Tibial nerve (tissue), 4 donors: ENCODE data around the gene C1QL4. TPM values are rescaled to one million over a fixed set of nuclear protein-coding genes. Genes with fewer than 3 reads are reported as not detected.
A peak's percentile ranks its signal among the peaks of the same experiment; 100 is the strongest.

Experiments used
- DNase-seq, 2 donors: peaks; one replicate each; pipeline ENCODE4 v3.0.0-alpha.2; 2019; ENCODE audit warnings: low spot score in 2 of 2
- H3K27ac ChIP-seq, 4 donors: fragments of 200-600 bp; sonication (generic) in 3 of 4; one replicate each; pipeline ENCODE4 v1.5.1; 2017 to 2019; ENCODE audit warnings: mild to moderate bottlenecking in 1 of 4
- H3K27me3 ChIP-seq, 2 donors: fragments of 200-600 bp; sonication (generic) in 1 of 2; one replicate each; pipeline versions ENCODE4 v1.5.1 to v1.6.0; 2017 to 2019
- H3K36me3 ChIP-seq, 3 donors: fragments of 200-600 bp; sonication (generic); one replicate each; pipeline ENCODE4 v1.5.1; 2018 to 2019
- H3K4me1 ChIP-seq, 4 donors: fragments of 200-600 bp; sonication (generic) in 3 of 4; one replicate each; pipeline ENCODE4 v1.5.1; 2017 to 2019
- H3K4me3 ChIP-seq, 4 donors: fragments of 200-600 bp; sonication (generic) in 3 of 4; one replicate each; pipeline ENCODE4 v1.5.1; 2017 to 2019; ENCODE audit warnings: mild to moderate bottlenecking in 1 of 4, moderate library complexity in 1 of 4
- H3K9me3 ChIP-seq, 4 donors: fragments of 200-600 bp; sonication (generic) in 3 of 4; one replicate each; pipeline ENCODE4 v1.5.1; 2017 to 2019
- EP300 ChIP-seq, 2 donors: sonication (generic); formaldehyde crosslinking; IDR thresholded peaks; one replicate each; pipeline ENCODE4 v1.6.1; 2017; ENCODE audit warnings: antibody characterized with exemption in 2 of 2, mild to moderate bottlenecking in 1 of 2
- POLR2A ChIP-seq, 2 donors: fragments of 450-650 bp; IDR thresholded peaks; one replicate each; pipeline ENCODE4 v1.6.1; 2017; ENCODE audit warnings: antibody characterized with exemption in 2 of 2, mild to moderate bottlenecking in 2 of 2, moderate library complexity in 2 of 2
- WGBS, 2 donors: methylation state at CpG; one replicate each; pipeline ENCODE4 v1.1.5; 2018; 5-methylcytosine and 5-hydroxymethylcytosine counted together
- total RNA-seq, 4 donors: library from RNA; depleted of rRNA; stranded (reverse); fragments of >200 nt; gene quantifications; one replicate each; pipeline ENCODE4 v1.1.0, GENCODE V29; 2016
- TF ChIP-seq, protein P1 (sequence below), 5 experiments: fragments of 200-600 bp in 3 of 5; fragments of 450-650 bp in 2 of 5; sonication (generic) in 3 of 5; IDR thresholded peaks; one replicate each; pipeline ENCODE4 v1.5.1; 2016 to 2019; ENCODE audit warnings: antibody characterized with exemption in 5 of 5, mild to moderate bottlenecking in 3 of 5, moderate library complexity in 2 of 5

The C1QL4 gene
- total RNA-seq, 4 donors from 2014 or later = not detected

GRCh38 chr12:49358483-49359141, 21.6 kb upstream of the C1QL4 start:
- no peaks in the 10 kb centered on the region for H3K36me3 ChIP-seq
- no peak overlapping the region for H3K27ac ChIP-seq
- H3K4me3 ChIP-seq = no peak overlapping the region
- 16 to 17% methylated on average over 7 of the region's 7 CpGs for WGBS, 2 donors
- peak in 1 of 2 donors; percentile 66 for DNase-seq
- H3K9me3 ChIP-seq = no peaks in the 10 kb centered on the region
- no peak for TF ChIP-seq POLR2A (IDR thresholded peaks at IDR 0.05)
- TF ChIP-seq, protein P1, sequence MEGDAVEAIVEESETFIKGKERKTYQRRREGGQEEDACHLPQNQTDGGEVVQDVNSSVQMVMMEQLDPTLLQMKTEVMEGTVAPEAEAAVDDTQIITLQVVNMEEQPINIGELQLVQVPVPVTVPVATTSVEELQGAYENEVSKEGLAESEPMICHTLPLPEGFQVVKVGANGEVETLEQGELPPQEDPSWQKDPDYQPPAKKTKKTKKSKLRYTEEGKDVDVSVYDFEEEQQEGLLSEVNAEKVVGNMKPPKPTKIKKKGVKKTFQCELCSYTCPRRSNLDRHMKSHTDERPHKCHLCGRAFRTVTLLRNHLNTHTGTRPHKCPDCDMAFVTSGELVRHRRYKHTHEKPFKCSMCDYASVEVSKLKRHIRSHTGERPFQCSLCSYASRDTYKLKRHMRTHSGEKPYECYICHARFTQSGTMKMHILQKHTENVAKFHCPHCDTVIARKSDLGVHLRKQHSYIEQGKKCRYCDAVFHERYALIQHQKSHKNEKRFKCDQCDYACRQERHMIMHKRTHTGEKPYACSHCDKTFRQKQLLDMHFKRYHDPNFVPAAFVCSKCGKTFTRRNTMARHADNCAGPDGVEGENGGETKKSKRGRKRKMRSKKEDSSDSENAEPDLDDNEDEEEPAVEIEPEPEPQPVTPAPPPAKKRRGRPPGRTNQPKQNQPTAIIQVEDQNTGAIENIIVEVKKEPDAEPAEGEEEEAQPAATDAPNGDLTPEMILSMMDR (IDR thresholded peaks at IDR 0.05) = peak; percentile 51 to 77 (median 65)
- H3K27me3 ChIP-seq = peaks cover 0 to 13% of the 10 kb centered on the region in 2 donors
- H3K4me1 ChIP-seq = peaks cover 0 to 8% (median 2%) of the 10 kb centered on the region in 4 donors

DNA sequence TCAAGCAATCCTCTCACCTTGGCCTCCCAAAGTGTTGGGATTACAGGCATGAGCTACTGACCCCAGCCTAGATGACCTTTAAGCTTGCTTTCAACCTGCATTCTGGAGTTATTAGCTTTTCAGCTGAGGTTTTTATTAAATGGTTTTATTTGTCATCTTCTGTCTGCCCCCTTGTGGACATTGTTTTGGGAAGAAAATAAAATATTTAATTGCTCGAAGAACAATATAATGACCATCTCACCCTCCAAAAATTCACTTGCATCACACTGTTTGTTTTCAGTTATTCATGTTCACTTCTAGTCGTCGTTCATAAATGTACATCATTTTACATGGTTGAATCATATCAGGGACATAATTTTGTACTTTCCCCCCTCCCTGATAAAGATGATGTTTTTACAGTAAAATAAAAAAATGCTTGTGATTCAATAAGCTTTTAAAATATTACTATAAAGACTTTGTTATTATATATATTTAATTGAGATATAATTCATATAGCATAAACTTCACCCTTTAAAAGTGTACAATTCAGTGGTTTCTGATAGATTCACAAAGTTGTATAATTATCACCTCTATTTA, 20.2 kb upstream of the C1QL4 start:
- WGBS, 2 donors = 2 to 4% methylated on average over 3 of the region's 3 CpGs
- peaks cover 0 to 27% of the 10 kb centered on the region in 2 donors for H3K27me3 ChIP-seq

GRCh38 chr12:49355913-49356312, 18.9 kb upstream of the C1QL4 start:
- Histone ChIP-seq H3K4me1 (peaks cover 0 to 8% (median 2%) of the 10 kb centered on the region in 4 donors), H3K36me3 (no peaks in the 10 kb centered on the region), H3K27ac (no peak overlapping the region), H3K4me3 (no peak overlapping the region), H3K27me3 (peaks cover 0 to 40% of the 10 kb centered on the region in 2 donors), H3K9me3 (no peaks in the 10 kb centered on the region)
- TF ChIP-seq POLR2A (IDR thresholded peaks at IDR 0.05) (no peak), EP300 (IDR thresholded peaks at IDR 0.05) (no peak)
- TF ChIP-seq, protein P1 (IDR thresholded peaks at IDR 0.05) = no peak
- no peak for DNase-seq
- 91 to 93% methylated on average over 10 of the region's 10 CpGs for WGBS, 2 donors

More for the DNA sequence above, 20.2 kb upstream of the C1QL4 start:
- H3K4me3 ChIP-seq = no peak overlapping the region
- H3K9me3 ChIP-seq = no peaks in the 10 kb centered on the region
- TF ChIP-seq, protein P1 (IDR thresholded peaks at IDR 0.05) = peak in 4 of 5 experiments; percentile 31 to 52 (median 40)
- no peak for TF ChIP-seq EP300 (IDR thresholded peaks at IDR 0.05)
- DNase-seq = no peak
- H3K27ac ChIP-seq = no peak overlapping the region
- H3K36me3 ChIP-seq = no peaks in the 10 kb centered on the region
- H3K4me1 ChIP-seq = peaks cover 0 to 8% (median 2%) of the 10 kb centered on the region in 4 donors

GRCh38 chr12:49352351-49352750, 15.4 kb upstream of the C1QL4 start:
- Histone ChIP-seq H3K36me3 (no peaks in the 10 kb centered on the region), H3K27me3 (peaks cover 0 to 75% of the 10 kb centered on the region in 2 donors), H3K27ac (no peak overlapping the region), H3K9me3 (no peaks in the 10 kb centered on the region), H3K4me1 (peaks cover 0 to 10% (median 5%) of the 10 kb centered on the region in 4 donors), H3K4me3 (no peak overlapping the region)
- DNase-seq = no peak
- 78 to 79% methylated on average over 2 of the region's 2 CpGs for WGBS, 2 donors
- TF ChIP-seq POLR2A (IDR thresholded peaks at IDR 0.05) (no peak), EP300 (IDR thresholded peaks at IDR 0.05) (no peak)
- TF ChIP-seq, protein P1 (IDR thresholded peaks at IDR 0.05) = no peak

DNA sequence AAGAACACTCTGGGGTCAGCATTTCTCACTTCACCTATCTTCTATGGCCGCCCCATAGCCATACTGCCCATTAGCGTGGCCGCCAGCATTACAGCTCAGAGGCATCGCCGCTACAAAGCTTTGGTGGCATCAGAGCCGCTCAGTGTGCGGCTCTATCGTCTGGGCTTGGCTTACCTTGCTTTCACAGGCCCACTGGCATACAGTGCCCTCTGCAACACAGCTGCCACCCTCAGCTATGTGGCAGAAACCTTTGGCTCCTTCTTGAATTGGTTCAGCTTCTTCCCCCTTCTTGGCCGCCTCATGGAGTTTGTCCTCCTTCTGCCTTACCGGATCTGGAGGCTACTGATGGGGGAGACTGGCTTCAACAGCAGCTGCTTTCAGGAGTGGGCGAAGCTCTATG, 12.3 kb upstream of the C1QL4 start:
- DNase-seq = no peak
- no peak for TF ChIP-seq POLR2A (IDR thresholded peaks at IDR 0.05)
- TF ChIP-seq EP300 (IDR thresholded peaks at IDR 0.05) = no peak
- TF ChIP-seq, protein P1 (IDR thresholded peaks at IDR 0.05) = no peak
- H3K27ac ChIP-seq = no peak overlapping the region
- H3K4me1 ChIP-seq = peaks cover 0 to 37% (median 32%) of the 10 kb centered on the region in 4 donors
- no peak overlapping the region for H3K4me3 ChIP-seq
- no peaks in the 10 kb centered on the region for H3K36me3 ChIP-seq
- no peaks in the 10 kb centered on the region for H3K9me3 ChIP-seq
- WGBS, 2 donors = 95% methylated on average over 11 of the region's 11 CpGs
- peaks cover 10 to 100% of the 10 kb centered on the region in 2 donors for H3K27me3 ChIP-seq
